ENCODE measurements around the gene RRAGB. TPM values are rescaled to one million over a fixed set of nuclear protein-coding genes. Genes with fewer than 3 reads are reported as not detected.
A peak's percentile ranks its signal among the peaks of the same experiment; 100 is the strongest.
"Not testable (repeated sequence)": the region's sequence is repeated elsewhere in the genome, so short reads cannot be mapped to it uniquely, and the experiment has no call there.

The RRAGB gene
- total RNA-seq (2014; rRNA removed; shearing (Covaris generic); ENCODE audit: low replicate concordance): 6.5 and 9.2 TPM in 2 replicates

DNA sequence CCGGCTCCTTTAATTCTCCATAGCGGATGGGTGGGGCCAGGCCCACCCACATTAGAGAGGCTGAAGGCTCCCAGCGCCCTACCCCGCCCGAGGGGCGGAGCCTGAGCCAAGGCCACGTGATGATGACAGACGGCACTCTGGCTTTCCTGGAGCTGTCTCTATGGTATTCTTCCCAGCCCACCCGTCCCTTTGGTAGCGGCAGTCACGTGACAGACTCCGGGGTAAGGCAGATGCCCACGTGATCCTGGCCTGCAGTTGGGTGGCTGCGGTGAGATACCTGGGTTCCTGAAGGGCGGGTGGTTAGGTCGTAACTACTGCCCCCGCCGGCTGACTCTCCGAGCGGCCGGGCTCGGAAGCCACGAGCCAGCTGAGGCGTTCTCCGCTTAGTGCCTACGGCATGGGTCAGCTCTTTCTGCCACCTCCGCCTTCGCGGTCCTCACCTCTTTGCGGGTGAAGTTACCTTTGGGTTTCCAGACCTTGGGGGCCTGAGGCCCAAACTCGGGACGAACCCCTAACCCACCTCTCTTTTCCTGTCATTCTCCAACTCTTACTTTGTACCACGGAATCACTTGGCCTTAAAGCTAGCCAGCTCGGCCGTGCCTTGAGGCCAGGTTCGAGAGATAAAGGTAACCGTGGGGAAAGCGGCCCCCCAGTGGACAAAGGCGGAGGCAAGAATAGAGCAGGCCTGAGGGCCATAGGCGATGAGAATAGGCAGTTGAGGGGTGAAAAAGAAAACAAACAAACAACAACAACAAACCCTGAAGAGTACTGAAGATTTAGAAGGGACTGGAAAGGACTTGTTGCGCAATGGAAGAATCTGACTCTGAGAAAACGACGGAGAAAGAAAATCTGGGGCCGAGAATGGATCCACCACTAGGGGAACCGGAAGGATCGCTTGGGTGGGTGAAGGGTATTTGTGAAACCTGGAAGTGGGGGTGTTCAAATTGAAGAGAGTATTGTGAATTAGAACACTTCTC, at the start of gene RRAGB:
TSS of gene RRAGB (plus strand) at position 229 of the 977 bp plus-strand sequence. CDS start at position 808, 579 bp downstream.
- no peaks in the 10 kb centered on the region for H3K27me3 ChIP-seq

GRCh38 chrX:55668084-55668483, 49.5 kb upstream of the RRAGB start:
- H3K4me3 ChIP-seq: no peak overlapping the region
- no peaks in the 10 kb centered on the region for H3K27me3 ChIP-seq
- no peaks in the 10 kb centered on the region for H3K9me3 ChIP-seq
- DNase-seq: no peak
- H3K36me3 ChIP-seq: no peaks in the 10 kb centered on the region

More for the DNA sequence above, at the start of gene RRAGB:
- peak; percentile 93 for DNase-seq
- H3K4me3 ChIP-seq: peak within 1 kb of the TSS; percentile 78
- H3K36me3 ChIP-seq: peaks cover 6% of the 10 kb centered on the region; the same call in 1 of the 2 replicates
- no peaks in the 10 kb centered on the region for H3K9me3 ChIP-seq

DNA sequence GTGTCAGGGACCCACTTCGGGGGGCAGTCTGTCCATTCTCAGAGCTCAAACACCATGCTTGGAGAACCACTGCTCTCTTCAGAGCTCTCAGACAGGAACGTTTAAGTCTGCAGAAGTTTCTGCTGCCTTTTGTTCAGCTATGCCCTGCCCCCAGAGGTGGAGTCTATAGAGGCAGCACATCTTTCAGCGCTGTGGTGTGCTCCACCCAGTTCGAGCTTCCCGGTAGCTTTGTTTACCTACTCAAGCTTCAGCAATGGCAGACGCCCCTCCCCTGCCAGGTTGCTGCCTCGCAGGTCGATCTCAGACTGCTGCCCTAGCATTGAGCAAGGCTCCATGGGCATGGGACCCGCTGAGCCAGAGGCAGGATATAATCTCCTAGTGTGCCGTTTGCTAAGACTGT, 29.0 kb upstream of the RRAGB start:
- H3K9me3 ChIP-seq, DNase-seq, H3K4me3 ChIP-seq, H3K36me3 ChIP-seq, H3K27me3 ChIP-seq: not testable (repeated sequence)

DNA sequence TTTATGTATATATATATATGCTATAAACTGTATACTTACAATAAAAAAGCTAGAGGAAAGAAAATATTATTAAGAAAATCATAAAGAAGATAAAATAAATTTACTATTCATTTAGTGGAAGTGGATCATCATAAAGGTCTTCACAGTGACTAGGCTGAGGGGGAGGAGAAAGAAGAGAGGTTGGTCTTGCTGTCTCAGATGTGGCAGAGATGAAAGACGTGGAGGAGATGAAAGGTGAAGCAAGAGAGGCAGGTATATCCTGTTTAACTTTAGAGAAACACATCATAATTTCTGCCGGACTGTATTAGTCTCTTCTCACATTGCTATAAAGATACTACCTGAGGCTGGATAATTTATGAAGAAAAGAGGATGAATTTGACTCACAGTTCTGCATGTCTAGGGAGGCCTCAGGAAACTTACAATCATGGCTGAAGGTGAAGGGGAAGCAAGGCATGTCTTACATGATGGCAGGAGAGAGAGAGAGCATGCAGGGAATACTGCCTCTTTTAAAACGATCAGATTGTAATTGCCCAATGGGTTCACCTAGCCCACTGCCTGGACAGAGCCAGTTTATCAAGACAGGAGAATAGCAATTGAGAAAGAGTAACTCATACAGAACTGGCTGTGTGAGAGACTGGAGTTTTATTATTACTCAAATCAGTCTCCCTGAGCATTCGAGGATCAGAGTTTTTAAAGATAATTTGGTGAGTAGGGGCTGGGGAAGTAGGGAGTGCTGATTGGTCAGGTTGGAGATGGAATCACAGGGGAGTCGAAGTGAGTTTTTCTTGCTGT, 22.1 kb upstream of the RRAGB start:
- no peaks in the 10 kb centered on the region for H3K9me3 ChIP-seq
- DNase-seq: no peak
- H3K27me3 ChIP-seq: no peaks in the 10 kb centered on the region
- H3K4me3 ChIP-seq: no peak overlapping the region
- H3K36me3 ChIP-seq: no peaks in the 10 kb centered on the region

GRCh38 chrX:55697381-55697780, 20.2 kb upstream of the RRAGB start:
- no peak overlapping the region for H3K4me3 ChIP-seq
- no peaks in the 10 kb centered on the region for H3K36me3 ChIP-seq
- H3K27me3 ChIP-seq: no peaks in the 10 kb centered on the region
- DNase-seq: no peak
- H3K9me3 ChIP-seq: no peaks in the 10 kb centered on the region

DNA sequence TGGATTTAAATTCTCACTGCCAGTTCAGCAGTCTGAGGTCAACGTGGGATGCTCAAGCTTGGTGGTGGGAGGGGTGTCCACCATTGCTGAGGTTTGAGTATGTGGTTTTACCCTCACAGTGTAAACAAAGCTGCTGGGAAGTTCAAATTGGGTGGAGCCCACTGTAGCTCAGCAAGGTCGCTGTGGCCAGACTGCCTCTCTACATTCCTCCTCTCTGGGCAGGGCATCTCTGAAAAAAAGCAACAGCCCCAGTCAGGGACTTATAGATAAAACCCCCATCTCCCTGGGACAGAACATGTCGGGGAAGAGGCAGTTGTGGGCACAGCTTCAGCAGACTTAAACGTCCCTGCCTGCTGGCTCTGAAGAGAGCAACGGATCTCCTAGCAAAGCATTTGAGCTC, 14.9 kb upstream of the RRAGB start:
- Histone ChIP-seq H3K27me3 (no peaks in the 10 kb centered on the region), H3K4me3 (no peak overlapping the region), H3K36me3 (no peaks in the 10 kb centered on the region), H3K9me3 (no peaks in the 10 kb centered on the region)
- DNase-seq: no peak

DNA sequence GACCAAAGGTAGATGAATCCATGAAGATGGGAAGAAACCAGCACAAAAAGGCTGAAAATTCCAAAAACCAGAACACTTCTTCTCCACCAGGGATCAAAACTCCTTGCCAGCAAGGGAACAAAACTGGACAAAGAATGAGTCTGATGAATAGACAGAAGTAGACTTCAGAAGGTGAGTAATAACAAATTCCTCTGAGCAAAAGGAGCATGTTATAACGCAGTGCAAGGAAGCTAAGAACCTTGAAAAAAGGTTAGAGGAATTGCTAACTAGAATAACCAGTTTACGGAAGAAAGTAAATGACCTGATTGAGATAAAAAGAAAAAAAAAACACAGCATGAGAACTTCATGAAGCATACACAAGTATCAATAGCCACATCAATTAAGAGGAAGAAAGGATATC, 14.1 kb upstream of the RRAGB start:
- not testable (repeated sequence) for H3K9me3 ChIP-seq, H3K36me3 ChIP-seq, H3K4me3 ChIP-seq, DNase-seq, H3K27me3 ChIP-seq

DNA sequence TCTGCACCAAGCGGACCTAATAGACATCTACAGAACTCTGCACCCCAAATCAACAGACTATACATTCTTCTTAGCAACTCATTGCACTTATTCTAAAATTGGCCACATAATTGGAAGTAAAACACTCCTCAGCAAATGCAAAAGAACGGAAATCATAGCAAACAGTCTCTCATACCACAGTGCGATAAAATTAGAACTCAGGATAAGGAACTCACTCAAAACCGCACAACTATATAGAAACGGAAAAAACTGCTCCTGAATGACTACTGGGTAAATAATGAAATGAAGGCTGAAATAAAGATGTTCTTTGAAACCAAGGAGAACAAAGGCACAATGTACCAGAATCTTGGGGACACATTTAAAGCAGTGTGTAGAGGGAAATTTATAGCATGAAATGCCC, 12.5 kb upstream of the RRAGB start:
- H3K27me3 ChIP-seq: not testable (repeated sequence)

DNA sequence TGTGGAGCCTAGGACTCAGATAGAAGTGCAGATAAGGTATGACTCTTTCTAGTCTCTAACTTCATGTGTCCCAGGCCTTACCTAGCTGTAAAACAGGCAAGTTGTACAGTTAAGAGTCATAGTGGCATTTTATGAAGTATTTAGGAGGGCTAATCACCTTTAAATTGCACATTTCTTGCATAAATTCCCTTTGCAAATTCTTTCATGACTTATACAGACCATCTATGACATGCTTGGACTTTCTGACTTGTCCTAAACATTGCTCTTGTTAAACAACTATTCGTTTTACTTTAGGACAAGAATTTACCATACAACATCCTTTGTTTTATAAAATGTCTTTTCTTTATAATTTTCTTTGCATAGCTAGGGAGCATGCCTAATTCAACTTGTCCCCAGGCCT, 7.8 kb upstream of the RRAGB start:
- Histone ChIP-seq H3K36me3 (no peaks in the 10 kb centered on the region), H3K9me3 (no peaks in the 10 kb centered on the region; the same call in 1 of the 2 replicates), H3K27me3 (no peaks in the 10 kb centered on the region), H3K4me3 (no peak overlapping the region)
- DNase-seq: no peak

More for the DNA sequence above, 12.5 kb upstream of the RRAGB start:
- not testable (repeated sequence) for DNase-seq, H3K9me3 ChIP-seq, H3K36me3 ChIP-seq, H3K4me3 ChIP-seq

DNA sequence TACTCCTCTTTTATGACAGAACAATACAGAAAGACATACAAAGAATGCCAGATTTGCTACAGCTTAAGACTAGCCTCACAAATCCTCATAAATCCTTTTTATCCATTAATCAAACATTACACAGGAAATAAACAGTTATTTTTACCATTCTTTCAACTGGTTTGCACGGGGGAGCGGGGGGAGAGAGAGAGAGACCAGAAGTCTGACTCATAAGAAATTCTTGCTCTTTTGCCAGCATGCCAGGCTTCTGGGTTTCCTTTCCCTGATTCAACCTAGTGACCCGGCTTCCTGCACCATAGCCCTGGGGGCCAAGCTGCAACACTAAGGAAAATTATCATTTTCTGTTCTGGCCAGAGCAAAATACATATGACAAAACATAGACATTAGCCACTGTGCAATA, 6.8 kb upstream of the RRAGB start:
- H3K27me3 ChIP-seq: no peaks in the 10 kb centered on the region
- peak; percentile 66 for DNase-seq
- H3K36me3 ChIP-seq: no peaks in the 10 kb centered on the region
- no peak overlapping the region for H3K4me3 ChIP-seq
- no peaks in the 10 kb centered on the region; the same call in 1 of the 2 replicates for H3K9me3 ChIP-seq

GRCh38 chrX:55713631-55714030, 3.9 kb upstream of the RRAGB start:
- H3K27me3 ChIP-seq: no peaks in the 10 kb centered on the region
- no peaks in the 10 kb centered on the region for H3K36me3 ChIP-seq
- no peaks in the 10 kb centered on the region for H3K9me3 ChIP-seq
- no peak overlapping the region for H3K4me3 ChIP-seq
- DNase-seq: no peak

- no peak for DNase-seq
- H3K27me3 ChIP-seq: no peaks in the 10 kb centered on the region
- no peak overlapping the region for H3K4me3 ChIP-seq
- H3K9me3 ChIP-seq: no peaks in the 10 kb centered on the region
- H3K36me3 ChIP-seq: no peaks in the 10 kb centered on the region
These were observed 3.4 kb upstream of the RRAGB start for GRCh38 chrX:55714161-55714560.

DNA sequence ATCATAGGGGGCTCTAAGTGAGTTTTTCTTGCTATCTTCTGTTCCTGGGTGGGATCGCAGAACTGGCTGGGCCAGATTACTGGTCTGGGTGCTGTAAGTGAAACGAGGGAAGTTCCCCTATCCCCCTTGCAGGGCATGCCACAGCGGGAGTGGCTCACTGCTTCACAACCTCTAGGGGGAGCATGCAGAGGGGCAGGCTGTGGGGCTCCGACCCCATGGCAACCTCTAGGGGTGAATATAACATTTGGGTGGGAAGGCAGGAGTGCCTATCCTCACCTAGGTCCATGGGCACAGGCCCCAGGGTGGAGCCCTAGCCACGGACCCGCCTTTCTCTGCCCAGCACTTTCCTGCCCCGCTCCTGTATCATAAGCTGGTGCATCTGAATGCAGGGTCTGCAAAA, 1.7 kb upstream of the RRAGB start:
- H3K9me3 ChIP-seq: no peaks in the 10 kb centered on the region
- no peak overlapping the region for H3K4me3 ChIP-seq
- peaks cover 6% of the 10 kb centered on the region; the same call in 1 of the 2 replicates for H3K36me3 ChIP-seq
- no peak for DNase-seq
- no peaks in the 10 kb centered on the region for H3K27me3 ChIP-seq

DNA sequence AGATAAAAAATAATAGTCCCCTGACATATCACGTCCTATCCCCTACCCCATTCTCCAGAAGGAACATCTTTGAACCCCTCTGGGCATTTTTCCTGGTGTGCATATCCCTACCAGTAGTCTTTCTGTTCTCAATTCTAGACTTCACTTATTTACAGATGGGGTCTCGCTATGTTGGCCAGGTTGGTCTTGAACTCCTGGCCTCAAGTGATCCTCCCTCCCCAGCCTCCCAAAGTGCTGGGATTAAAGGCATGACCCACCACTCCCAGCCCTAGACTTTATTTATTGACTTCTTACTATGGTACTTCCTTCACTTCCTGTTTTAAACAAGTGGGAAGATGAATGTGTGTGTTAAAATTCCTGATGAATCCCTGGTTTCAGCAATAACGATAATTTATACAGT, 612 bp upstream of the RRAGB start:
- DNase-seq: no peak
- Histone ChIP-seq H3K9me3 (no peaks in the 10 kb centered on the region), H3K4me3 (peak overlapping the region; percentile 78), H3K27me3 (no peaks in the 10 kb centered on the region), H3K36me3 (peaks cover 6% of the 10 kb centered on the region; the same call in 1 of the 2 replicates)

DNA sequence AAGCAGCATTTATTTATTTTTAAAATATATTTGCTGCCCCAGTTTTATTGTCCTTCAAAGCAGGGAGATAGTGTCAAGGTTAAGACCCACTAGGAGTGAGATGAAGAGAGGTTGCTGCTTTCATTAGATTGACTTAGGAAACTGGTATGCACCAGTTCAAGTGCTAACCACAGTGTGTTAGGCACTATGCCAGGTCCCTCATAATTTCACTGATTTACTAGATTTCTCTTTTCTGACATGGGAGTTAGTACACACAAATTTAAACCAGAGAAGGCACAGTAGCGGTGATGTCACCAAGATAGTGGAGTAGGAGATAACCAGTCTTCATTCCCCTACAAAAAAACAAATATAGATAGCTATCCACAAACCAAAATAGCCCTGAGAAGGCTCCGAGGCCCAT, 14.3 kb downstream of the RRAGB start:
- DNase-seq: no peak
- no peaks in the 10 kb centered on the region for H3K9me3 ChIP-seq
- no peaks in the 10 kb centered on the region for H3K27me3 ChIP-seq
- H3K4me3 ChIP-seq: no peak overlapping the region
- H3K36me3 ChIP-seq: peaks cover 5% of the 10 kb centered on the region; the same call in 1 of the 2 replicates

GRCh38 chrX:55738969-55739368, 21.4 kb downstream of the RRAGB start:
- Histone ChIP-seq H3K27me3 (no peaks in the 10 kb centered on the region), H3K9me3 (no peaks in the 10 kb centered on the region), H3K4me3 (no peak overlapping the region), H3K36me3 (no peaks in the 10 kb centered on the region; the same call in 1 of the 2 replicates)
- DNase-seq: no peak

DNA sequence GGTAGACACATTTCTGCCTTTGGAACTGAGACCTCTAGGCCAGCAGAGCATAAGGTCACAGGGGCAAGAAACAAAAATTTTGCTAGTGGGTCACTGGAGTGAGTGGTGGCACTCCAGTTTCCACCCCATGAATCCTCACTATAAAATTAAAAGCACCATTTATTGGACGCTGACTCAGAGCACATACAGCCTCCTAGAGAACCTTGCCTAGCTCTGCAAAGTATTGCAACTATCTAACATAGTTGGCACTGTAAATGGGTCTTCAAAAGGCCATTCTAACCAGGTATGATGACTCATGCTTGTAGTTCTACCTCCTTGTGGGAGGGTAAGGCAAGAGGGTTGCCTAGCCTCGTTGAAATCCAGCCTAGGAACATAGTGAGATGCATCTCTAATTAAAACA, 25.1 kb downstream of the RRAGB start:
- Histone ChIP-seq H3K36me3 (no peaks in the 10 kb centered on the region), H3K9me3 (no peaks in the 10 kb centered on the region), H3K27me3 (no peaks in the 10 kb centered on the region), H3K4me3 (no peak overlapping the region)
- no peak for DNase-seq
